ENCODE measurements around the gene CELF4. TPM values are rescaled to one million over a fixed set of nuclear protein-coding genes. Genes with fewer than 3 reads are reported as not detected.

The CELF4 gene
- polyA plus RNA-seq, 1 experiment, result not detected

- POLR2A ChIA-PET, result no interaction called here
- no peak for DNase-seq (ENCODE audit: low read depth, low spot score)
- no peaks in the 10 kb centered on the region; the same call in 1 of the 2 replicates for H3K9me3 ChIP-seq (ENCODE audit: control insufficient read depth, insufficient read depth, low read length)
- H3K4me3 ChIP-seq (ENCODE audit: low read depth, low read length), result no peak overlapping the region
- no peak for TF ChIP-seq CTCF (IDR thresholded peaks at IDR 0.05; ENCODE audit: low read depth, low read length)
- no peak overlapping the region for H3K27ac ChIP-seq (ENCODE audit: low read depth, low read length)
- H3K27me3 ChIP-seq (ENCODE audit: control insufficient read depth, insufficient read depth, low read length), result peaks cover 33% of the 10 kb centered on the region
- CTCF ChIA-PET, result no interaction called here
Measured at GRCh38 chr18:37246779-37247340, 318.7 kb downstream of the CELF4 start.

DNA sequence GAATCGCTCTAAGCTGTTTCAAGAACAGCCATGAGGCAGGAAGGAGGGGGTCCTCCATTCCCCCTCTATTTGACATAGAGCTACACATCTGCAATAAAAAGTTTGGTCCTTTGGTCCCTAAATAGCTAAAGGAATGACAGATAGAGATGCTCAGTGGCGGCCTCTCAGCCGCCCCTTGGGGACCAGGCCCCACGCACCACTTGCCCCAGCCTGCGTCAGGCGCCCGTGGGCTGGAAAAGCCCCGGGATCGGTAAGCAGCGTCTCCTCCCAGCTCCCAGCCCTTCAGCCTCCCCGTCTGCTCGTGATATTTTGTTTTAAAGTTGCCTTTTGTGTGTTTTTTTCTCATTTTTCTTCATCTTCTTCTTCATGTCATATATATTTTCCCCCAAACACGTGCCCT is 321.0 kb downstream of the CELF4 start:
- Histone ChIP-seq H3K27me3 (ENCODE audit: control insufficient read depth, insufficient read depth, low read length) (peaks cover 35% of the 10 kb centered on the region), H3K27ac (ENCODE audit: low read depth, low read length) (no peak overlapping the region), H3K9me3 (ENCODE audit: control insufficient read depth, insufficient read depth, low read length) (no peaks in the 10 kb centered on the region; the same call in 1 of the 2 replicates), H3K4me3 (ENCODE audit: low read depth, low read length) (no peak overlapping the region)
- CTCF ChIA-PET, result no interaction called here
- no peak for TF ChIP-seq CTCF (IDR thresholded peaks at IDR 0.05; ENCODE audit: low read depth, low read length)
- POLR2A ChIA-PET, result no interaction called here
- DNase-seq (ENCODE audit: low read depth, low spot score), result no peak

- no peak for DNase-seq (ENCODE audit: low read depth, low spot score)
- H3K9me3 ChIP-seq (ENCODE audit: control insufficient read depth, insufficient read depth, low read length), result no peaks in the 10 kb centered on the region; the same call in 1 of the 2 replicates
- no peak for TF ChIP-seq CTCF (IDR thresholded peaks at IDR 0.05; ENCODE audit: low read depth, low read length)
- no peak overlapping the region for H3K4me3 ChIP-seq (ENCODE audit: low read depth, low read length)
- H3K27me3 ChIP-seq (ENCODE audit: control insufficient read depth, insufficient read depth, low read length), result peaks cover 38% of the 10 kb centered on the region
- ChIA-PET CTCF (no interaction called here), POLR2A (no interaction called here)
- H3K27ac ChIP-seq (ENCODE audit: low read depth, low read length), result no peak overlapping the region
Measured at GRCh38 chr18:37243741-37244140, 321.9 kb downstream of the CELF4 start.

DNA sequence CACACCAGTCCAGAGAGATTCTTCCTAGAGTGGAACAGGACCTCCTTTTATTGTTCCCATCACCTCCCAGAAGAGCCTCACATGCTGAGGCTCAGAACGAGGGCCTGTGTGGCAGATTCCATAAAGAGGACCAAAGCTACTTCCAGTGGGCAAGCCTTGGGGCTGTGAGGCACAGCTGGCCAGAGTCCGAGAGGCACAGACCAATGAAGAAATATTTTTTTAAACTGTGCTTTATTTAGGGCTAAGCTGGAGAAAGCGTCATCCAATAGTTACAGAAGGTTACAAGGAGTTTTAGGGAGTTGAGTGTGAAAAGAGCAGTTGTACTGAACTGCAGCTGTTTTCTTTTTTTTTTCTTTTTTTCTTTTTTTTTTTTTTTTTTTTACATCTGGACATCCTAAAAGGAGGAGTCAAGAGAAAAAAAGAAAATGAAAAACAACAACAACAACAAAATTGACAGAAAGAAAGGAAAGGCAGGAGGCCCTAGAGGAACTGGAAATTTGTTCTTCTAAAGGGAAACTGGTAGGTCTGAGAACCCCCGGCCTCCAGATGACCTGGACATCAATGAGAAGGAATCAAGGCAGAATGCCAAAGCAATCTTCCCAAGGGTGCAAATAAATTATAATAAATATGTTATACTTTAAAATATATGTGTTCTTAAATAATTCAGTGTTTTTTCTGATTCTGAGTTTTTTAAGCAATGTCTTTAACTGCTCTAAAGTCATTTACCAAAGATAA is 322.6 kb downstream of the CELF4 start:
- H3K4me3 ChIP-seq (ENCODE audit: low read depth, low read length), result no peak overlapping the region
- H3K9me3 ChIP-seq (ENCODE audit: control insufficient read depth, insufficient read depth, low read length), result no peaks in the 10 kb centered on the region; the same call in 1 of the 2 replicates
- H3K27me3 ChIP-seq (ENCODE audit: control insufficient read depth, insufficient read depth, low read length), result peaks cover 38% of the 10 kb centered on the region
- no peak for DNase-seq (ENCODE audit: low read depth, low spot score)
- no peak overlapping the region for H3K27ac ChIP-seq (ENCODE audit: low read depth, low read length)
- no peak for TF ChIP-seq CTCF (IDR thresholded peaks at IDR 0.05; ENCODE audit: low read depth, low read length)
- POLR2A ChIA-PET, result no interaction called here
- CTCF ChIA-PET, result no interaction called here

GRCh38 chr18:37242091-37242490 is 323.5 kb downstream of the CELF4 start:
- H3K27ac ChIP-seq (ENCODE audit: low read depth, low read length), result no peak overlapping the region
- ChIA-PET POLR2A (no interaction called here), CTCF (no interaction called here)
- DNase-seq (ENCODE audit: low read depth, low spot score), result no peak
- H3K27me3 ChIP-seq (ENCODE audit: control insufficient read depth, insufficient read depth, low read length), result peaks cover 38% of the 10 kb centered on the region
- no peaks in the 10 kb centered on the region; the same call in 1 of the 2 replicates for H3K9me3 ChIP-seq (ENCODE audit: control insufficient read depth, insufficient read depth, low read length)
- H3K4me3 ChIP-seq (ENCODE audit: low read depth, low read length), result no peak overlapping the region
- TF ChIP-seq CTCF (IDR thresholded peaks at IDR 0.05; ENCODE audit: low read depth, low read length), result no peak

All from AG04450 (cell line).